A549 (cell line): ENCODE measurements around the gene PROCA1. TPM values are rescaled to one million over a fixed set of nuclear protein-coding genes. Genes with fewer than 3 reads are reported as not detected.
A peak's percentile ranks its signal among the peaks of the same experiment; 100 is the strongest.

Experiments
- ATAC-seq, 2 experiments: fragments of 200-7000 bp in 1 of 2; fragments of >200 bp in 1 of 2; cut with Nextera tagmentation in 1 of 2; cut with Tn5 transposase in 1 of 2; 3 replicates each; pipeline versions ENCODE4 v1.8.0 to v1.9.1; 2018 to 2020; ENCODE audit warnings: mild to moderate bottlenecking in 1 of 2, moderate library complexity in 1 of 2
- CTCF ChIA-PET: fragments of 300-600 bp; sonication (Branson Sonifier 250); formaldehyde crosslinking; extraction: SDS; loops from one replicate; lab custom pipeline; 2021; ENCODE audit warnings: antibody characterized with exemption, inconsistent platforms; lab: Yijun Ruan, JAX
- POLR2A ChIA-PET: fragments of 350-600 bp; formaldehyde crosslinking; extraction: SDS; loops from one replicate; lab custom pipeline; 2021; ENCODE audit warnings: antibody characterized with exemption, inconsistent platforms; lab: Yijun Ruan, JAX
- DNase-seq, 2 experiments: peaks; one replicate each; pipeline versions ENCODE4 v3.0.0 to v3.0.0-alpha.2; 2011 to 2016; ENCODE audit warnings: low read depth in 1 of 2, low spot score in 1 of 2
- FAIRE-seq: peaks from 2 replicates; lab custom pipeline; 2011; peaks lifted over from hg19 to GRCh38; lab: Jason Lieb, UNC
- H3K27ac ChIP-seq, 2 experiments: fragments of >200 bp; sonication (Bioruptor Twin); formaldehyde crosslinking; 3 replicates each; pipeline ENCODE4 v1.5.1; 2016 to 2017
- H3K4me1 ChIP-seq: fragments of >200 bp; sonication (Bioruptor Twin); formaldehyde crosslinking; 3 replicates; pipeline ENCODE4 v1.6.1; 2016
- H3K4me2 ChIP-seq: fragments of >200 bp; sonication (Bioruptor Twin); formaldehyde crosslinking; 3 replicates; pipeline ENCODE4 v1.6.1; 2016
- H3K4me3 ChIP-seq: fragments of >200 bp; sonication (Bioruptor Twin); formaldehyde crosslinking; 3 replicates; pipeline ENCODE4 v1.5.1; 2016
- H3K9me3 ChIP-seq: fragments of >200 bp; sonication (Bioruptor Twin); formaldehyde crosslinking; 3 replicates; pipeline ENCODE4 v1.6.1; 2016
- BHLHE40 ChIP-seq: IDR thresholded peaks from 2 replicates; pipeline ENCODE4 v1.6.1; 2012; ENCODE audit warnings: low read depth, low read length, inconsistent platforms
- CBX2 ChIP-seq: fragments of 200-600 bp; sonication (generic); IDR thresholded peaks from 2 replicates; pipeline ENCODE4 v1.6.1; 2016; ENCODE audit warnings: low read depth, mild to moderate bottlenecking, borderline replicate concordance
- CBX8 ChIP-seq: fragments of 200-600 bp; sonication (generic); IDR thresholded peaks from 2 replicates; pipeline ENCODE4 v1.6.1; 2016
- CHD2 ChIP-seq: fragments of 150-350 bp; IDR thresholded peaks from 2 replicates; pipeline ENCODE4 v1.6.1; 2014; ENCODE audit warnings: low read length; ENCODE audit not compliant: partially characterized antibody
- EHMT2 ChIP-seq: fragments of 200-600 bp; sonication (generic); IDR thresholded peaks from 2 replicates; pipeline ENCODE4 v1.6.1; 2016; ENCODE audit warnings: antibody characterized with exemption, low read depth, mild to moderate bottlenecking, moderate library complexity
- EP300 ChIP-seq, 2 experiments: fragments of >200 bp; sonication (Bioruptor Twin); formaldehyde crosslinking; IDR thresholded peaks; 2 replicates in 1 of 2; 3 replicates in 1 of 2; pipeline ENCODE4 v1.6.1; 2016 to 2017
- ESRRA ChIP-seq: fragments of 150-350 bp; IDR thresholded peaks from 2 replicates; pipeline ENCODE4 v1.6.1; 2014; ENCODE audit warnings: mild to moderate bottlenecking, low read length, borderline replicate concordance
- GATA3 ChIP-seq: IDR thresholded peaks from 2 replicates; pipeline ENCODE4 v1.6.1; 2012; ENCODE audit warnings: borderline replicate concordance
- HOXA7 ChIP-seq: fragments of 250-450 bp; sonication (Bioruptor Pico); IDR thresholded peaks from 2 replicates; pipeline ENCODE4 v1.5.0; 2020; ENCODE audit warnings: mild to moderate bottlenecking, moderate library complexity
- HOXB5 ChIP-seq: fragments of 250-450 bp; sonication (Bioruptor Pico); IDR thresholded peaks from 2 replicates; pipeline ENCODE4 v1.5.0; 2020; ENCODE audit warnings: mild to moderate bottlenecking, moderate library complexity
- JUN ChIP-seq, 2 experiments: fragments of >200 bp; sonication (Bioruptor Twin); formaldehyde crosslinking; IDR thresholded peaks; 2 replicates in 1 of 2; 3 replicates in 1 of 2; pipeline ENCODE4 v1.6.1; 2016 to 2017
- KDM1A ChIP-seq: fragments of 200-600 bp; sonication (generic); IDR thresholded peaks from 2 replicates; pipeline ENCODE4 v1.6.1; 2016; ENCODE audit warnings: low read depth, mild to moderate bottlenecking
- MAFK ChIP-seq: fragments of 450-650 bp; IDR thresholded peaks from 2 replicates; pipeline ENCODE4 v1.6.1; 2014; ENCODE audit not compliant: partially characterized antibody
- POLR2AphosphoS2 ChIP-seq: conservative IDR thresholded peaks from 2 replicates; pipeline ENCODE4 v1.6.1; 2012; ENCODE audit warnings: low read length, improper control_type of control experiment, inconsistent platforms
- RCOR1 ChIP-seq: fragments of 150-350 bp; IDR thresholded peaks from 2 replicates; pipeline ENCODE4 v1.6.1; 2014; ENCODE audit warnings: antibody characterized with exemption, low read length, low read depth
- RFX5 ChIP-seq: fragments of 450-650 bp; IDR thresholded peaks from 2 replicates; pipeline ENCODE4 v1.7.1; 2014; ENCODE audit warnings: antibody characterized with exemption, mild to moderate bottlenecking, moderate library complexity
- RNF2 ChIP-seq: fragments of 200-600 bp; sonication (generic); IDR thresholded peaks from 2 replicates; pipeline ENCODE4 v1.6.1; 2016; ENCODE audit warnings: low read depth, mild to moderate bottlenecking, antibody characterized with exemption, moderate library complexity, borderline replicate concordance
- SMC3 ChIP-seq: fragments of >200 bp; sonication (Bioruptor Twin); formaldehyde crosslinking; IDR thresholded peaks from 3 replicates; pipeline ENCODE4 v1.6.1; 2018; ENCODE audit warnings: inconsistent platforms
- ZNF302 ChIP-seq: fragments of 250-450 bp; sonication (Bioruptor Pico); IDR thresholded peaks from 2 replicates; pipeline ENCODE4 v1.9.0; 2021; ENCODE audit warnings: inconsistent platforms, mild to moderate bottlenecking, moderate library complexity
- WGBS: methylation state at CpG from one replicate; pipeline ENCODE4 v1.1.6; 2017; ENCODE audit errors: missing lambda C conversion rate; 5-methylcytosine and 5-hydroxymethylcytosine counted together
- polyA plus RNA-seq, 4 experiments: library from polyadenylated mRNA; depleted of rRNA in 3 of 4; stranded (reverse); fragments of >200 nt; fragmentation: RNase III in 1 of 4; extraction: RNeasy Plus Mini Kit Qiagen cat#74134 plus additional on column Dnase treatment in 1 of 4; gene quantifications; 2 replicates in 3 of 4; 3 replicates in 1 of 4; pipeline ENCODE4 v1.2.3, GENCODE V29; 2011 to 2017
- TF ChIP-seq, protein P1 (sequence below): fragments of >200 bp; sonication (Bioruptor Twin); formaldehyde crosslinking; IDR thresholded peaks from 3 replicates; pipeline ENCODE4 v1.5.1; 2016
- TF ChIP-seq, protein P2 (sequence below): IDR thresholded peaks from 2 replicates; pipeline ENCODE4 v1.6.1; 2012
- TF ChIP-seq, protein P3 (sequence below): IDR thresholded peaks from 2 replicates; pipeline ENCODE4 v1.6.1; 2012; ENCODE audit warnings: low read depth, borderline replicate concordance
- TF ChIP-seq, protein P4 (sequence below): fragments of >200 bp; sonication (Bioruptor Twin); formaldehyde crosslinking; IDR thresholded peaks from 3 replicates; pipeline ENCODE4 v1.6.1; 2016
- TF ChIP-seq, protein P5 (sequence below): fragments of 250-450 bp; sonication (Bioruptor Pico); IDR thresholded peaks from 2 replicates; pipeline ENCODE4 v1.5.0; 2021; ENCODE audit warnings: mild to moderate bottlenecking, moderate library complexity, borderline replicate concordance
- TF ChIP-seq, protein P6 (sequence below): IDR thresholded peaks from 2 replicates; pipeline ENCODE4 v1.6.1; 2012
- TF ChIP-seq, protein P7 (sequence below): fragments of 200-600 bp; sonication (generic); IDR thresholded peaks from 2 replicates; pipeline ENCODE4 v1.6.1; 2016; ENCODE audit warnings: antibody characterized with exemption, mild to moderate bottlenecking, moderate library complexity

Gene PROCA1
- polyA plus RNA-seq, 2 of the 4 experiments (the other 2 are of a cell fraction) = 4.0 to 4.9 TPM

DNA sequence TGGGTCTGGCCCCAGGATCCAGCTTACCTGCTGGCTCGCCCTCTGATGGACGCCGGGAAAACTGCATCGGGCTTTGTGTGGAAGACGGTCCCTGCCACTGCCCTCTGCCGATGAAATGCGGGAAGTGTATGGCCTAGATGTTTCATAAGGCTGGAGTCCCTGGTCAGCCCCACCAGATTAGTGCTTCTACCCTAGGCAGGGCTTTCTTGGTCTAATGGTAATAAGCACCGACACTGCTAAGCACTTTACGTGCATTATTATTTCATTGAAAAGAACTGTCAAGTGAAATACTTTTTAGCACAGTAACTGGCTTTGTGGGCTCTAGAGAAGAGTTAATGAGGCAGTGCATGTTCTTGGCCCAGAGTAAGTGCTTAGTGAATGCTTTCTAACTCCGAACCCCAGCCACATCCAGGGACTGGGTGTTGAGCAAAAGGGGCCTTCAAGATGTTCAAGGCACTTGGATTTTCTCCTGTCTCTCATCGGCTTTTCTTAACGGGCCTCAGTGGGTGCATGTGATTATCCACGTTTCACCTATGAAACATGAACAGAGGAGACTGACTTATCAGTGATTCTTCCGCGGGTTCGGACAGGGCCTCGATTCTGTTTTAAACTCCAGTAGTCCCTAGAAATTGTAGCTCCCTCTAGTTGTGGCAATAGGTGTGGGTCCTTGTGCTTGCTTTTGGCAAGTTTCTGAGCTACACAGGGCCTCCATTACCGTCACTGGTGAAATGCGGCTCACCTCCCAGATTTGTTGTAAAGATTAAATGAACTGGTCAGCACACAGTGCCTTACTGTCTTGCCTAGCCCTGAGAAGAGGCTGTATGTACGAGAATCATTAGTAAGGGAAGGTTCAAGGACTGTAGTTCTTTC lies 38.7 kb upstream of the PROCA1 start (continued):
- TF ChIP-seq, protein P1, sequence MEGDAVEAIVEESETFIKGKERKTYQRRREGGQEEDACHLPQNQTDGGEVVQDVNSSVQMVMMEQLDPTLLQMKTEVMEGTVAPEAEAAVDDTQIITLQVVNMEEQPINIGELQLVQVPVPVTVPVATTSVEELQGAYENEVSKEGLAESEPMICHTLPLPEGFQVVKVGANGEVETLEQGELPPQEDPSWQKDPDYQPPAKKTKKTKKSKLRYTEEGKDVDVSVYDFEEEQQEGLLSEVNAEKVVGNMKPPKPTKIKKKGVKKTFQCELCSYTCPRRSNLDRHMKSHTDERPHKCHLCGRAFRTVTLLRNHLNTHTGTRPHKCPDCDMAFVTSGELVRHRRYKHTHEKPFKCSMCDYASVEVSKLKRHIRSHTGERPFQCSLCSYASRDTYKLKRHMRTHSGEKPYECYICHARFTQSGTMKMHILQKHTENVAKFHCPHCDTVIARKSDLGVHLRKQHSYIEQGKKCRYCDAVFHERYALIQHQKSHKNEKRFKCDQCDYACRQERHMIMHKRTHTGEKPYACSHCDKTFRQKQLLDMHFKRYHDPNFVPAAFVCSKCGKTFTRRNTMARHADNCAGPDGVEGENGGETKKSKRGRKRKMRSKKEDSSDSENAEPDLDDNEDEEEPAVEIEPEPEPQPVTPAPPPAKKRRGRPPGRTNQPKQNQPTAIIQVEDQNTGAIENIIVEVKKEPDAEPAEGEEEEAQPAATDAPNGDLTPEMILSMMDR = peak; percentile 99
- TF ChIP-seq, protein P2, sequence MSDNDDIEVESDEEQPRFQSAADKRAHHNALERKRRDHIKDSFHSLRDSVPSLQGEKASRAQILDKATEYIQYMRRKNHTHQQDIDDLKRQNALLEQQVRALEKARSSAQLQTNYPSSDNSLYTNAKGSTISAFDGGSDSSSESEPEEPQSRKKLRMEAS = peak; percentile 56; the same call in 1 of the 2 replicates
- peak; percentile 27 for TF ChIP-seq CHD2
- peak; percentile 89; the same call in 1 of the 2 replicates for TF ChIP-seq POLR2AphosphoS2
- TF ChIP-seq, protein P3, sequence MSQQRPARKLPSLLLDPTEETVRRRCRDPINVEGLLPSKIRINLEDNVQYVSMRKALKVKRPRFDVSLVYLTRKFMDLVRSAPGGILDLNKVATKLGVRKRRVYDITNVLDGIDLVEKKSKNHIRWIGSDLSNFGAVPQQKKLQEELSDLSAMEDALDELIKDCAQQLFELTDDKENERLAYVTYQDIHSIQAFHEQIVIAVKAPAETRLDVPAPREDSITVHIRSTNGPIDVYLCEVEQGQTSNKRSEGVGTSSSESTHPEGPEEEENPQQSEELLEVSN = no peak
- TF ChIP-seq EP300 (IDR thresholded peaks at IDR 0.05) = no peak
- 0 out of 2 replicates have a peak, but pooled peaks have one; percentile 31 for TF ChIP-seq HOXA7 (CRISPR knock-in tag)
- TF ChIP-seq BHLHE40 = no peak
- TF ChIP-seq CBX2 = no peak
- TF ChIP-seq, protein P4, sequence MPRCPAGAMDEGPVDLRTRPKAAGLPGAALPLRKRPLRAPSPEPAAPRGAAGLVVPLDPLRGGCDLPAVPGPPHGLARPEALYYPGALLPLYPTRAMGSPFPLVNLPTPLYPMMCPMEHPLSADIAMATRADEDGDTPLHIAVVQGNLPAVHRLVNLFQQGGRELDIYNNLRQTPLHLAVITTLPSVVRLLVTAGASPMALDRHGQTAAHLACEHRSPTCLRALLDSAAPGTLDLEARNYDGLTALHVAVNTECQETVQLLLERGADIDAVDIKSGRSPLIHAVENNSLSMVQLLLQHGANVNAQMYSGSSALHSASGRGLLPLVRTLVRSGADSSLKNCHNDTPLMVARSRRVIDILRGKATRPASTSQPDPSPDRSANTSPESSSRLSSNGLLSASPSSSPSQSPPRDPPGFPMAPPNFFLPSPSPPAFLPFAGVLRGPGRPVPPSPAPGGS = peak; percentile 34; the same call in 1 of the 3 replicates
- TF ChIP-seq RCOR1 = no peak
- TF ChIP-seq, protein P5, sequence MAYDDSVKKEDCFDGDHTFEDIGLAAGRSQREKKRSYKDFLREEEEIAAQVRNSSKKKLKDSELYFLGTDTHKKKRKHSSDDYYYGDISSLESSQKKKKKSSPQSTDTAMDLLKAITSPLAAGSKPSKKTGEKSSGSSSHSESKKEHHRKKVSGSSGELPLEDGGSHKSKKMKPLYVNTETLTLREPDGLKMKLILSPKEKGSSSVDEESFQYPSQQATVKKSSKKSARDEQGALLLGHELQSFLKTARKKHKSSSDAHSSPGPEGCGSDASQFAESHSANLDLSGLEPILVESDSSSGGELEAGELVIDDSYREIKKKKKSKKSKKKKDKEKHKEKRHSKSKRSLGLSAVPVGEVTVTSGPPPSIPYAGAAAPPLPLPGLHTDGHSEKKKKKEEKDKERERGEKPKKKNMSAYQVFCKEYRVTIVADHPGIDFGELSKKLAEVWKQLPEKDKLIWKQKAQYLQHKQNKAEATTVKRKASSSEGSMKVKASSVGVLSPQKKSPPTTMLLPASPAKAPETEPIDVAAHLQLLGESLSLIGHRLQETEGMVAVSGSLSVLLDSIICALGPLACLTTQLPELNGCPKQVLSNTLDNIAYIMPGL (CRISPR knock-in tag) = no peak

DNA sequence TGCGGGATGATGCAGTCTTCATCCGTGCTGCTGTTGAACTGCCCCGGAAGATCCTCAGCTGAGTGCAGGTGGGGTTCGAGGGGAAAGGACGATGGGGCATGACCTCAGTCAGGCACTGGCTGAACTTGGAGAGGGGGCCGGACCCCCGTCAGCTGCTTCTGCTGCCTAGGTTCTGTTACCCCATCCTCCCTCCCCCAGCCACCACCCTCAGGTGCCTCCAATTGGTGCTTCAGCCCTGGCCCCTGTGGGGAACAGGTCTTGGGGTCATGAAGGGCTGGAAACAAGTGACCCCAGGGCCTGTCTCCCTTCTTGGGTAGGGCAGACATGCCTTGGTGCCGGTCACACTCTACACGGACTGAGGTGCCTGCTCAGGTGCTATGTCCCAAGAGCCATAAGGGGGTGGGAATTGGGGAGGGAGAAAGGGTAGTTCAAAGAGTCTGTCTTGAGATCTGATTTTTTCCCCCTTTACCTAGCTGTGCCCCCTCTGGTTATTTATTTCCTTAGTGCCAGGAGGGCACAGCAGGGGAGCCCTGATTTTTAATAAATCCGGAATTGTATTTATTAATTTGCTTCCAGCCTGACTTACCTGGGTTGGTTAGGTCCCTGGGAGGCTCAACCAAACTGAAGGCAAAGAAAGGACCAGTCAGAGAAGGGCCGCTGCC lies 38.0 kb upstream of the PROCA1 start:
- DNase-seq = no peak
- peak overlapping the region; percentile 10 to 15; a peak in 3 of 6 replicates for H3K27ac ChIP-seq
- ChIA-PET CTCF (interaction anchor here (0.6 to 22.6 kb wide), 47 partner anchors 9 to 209 kb away, joined by 3 to 977 read pairs (median 5); partner anchors contain the start of genes DHRS13, FLOT2, NEK8 and PROCA1), POLR2A (interaction anchor here (0.6 to 12.2 kb wide), 6 partner anchors 23 to 201 kb away, joined by 3 to 369 read pairs (median 4); partner anchors contain the start of genes NEK8, RPL23A and TLCD1)
- H3K4me1 ChIP-seq = peaks cover 51% of the 10 kb centered on the region
- peak in 1 of 2 experiments; percentile 0; a peak in 3 of 6 replicates for ATAC-seq
- WGBS = 56% methylated on average over 11 of the region's 11 CpGs
- no peak for FAIRE-seq
- H3K4me3 ChIP-seq = no peak overlapping the region
- H3K9me3 ChIP-seq = no peaks in the 10 kb centered on the region
- H3K4me2 ChIP-seq = peak overlapping the region; percentile 28; the same call in 2 of the 3 replicates
- TF ChIP-seq, protein P6, sequence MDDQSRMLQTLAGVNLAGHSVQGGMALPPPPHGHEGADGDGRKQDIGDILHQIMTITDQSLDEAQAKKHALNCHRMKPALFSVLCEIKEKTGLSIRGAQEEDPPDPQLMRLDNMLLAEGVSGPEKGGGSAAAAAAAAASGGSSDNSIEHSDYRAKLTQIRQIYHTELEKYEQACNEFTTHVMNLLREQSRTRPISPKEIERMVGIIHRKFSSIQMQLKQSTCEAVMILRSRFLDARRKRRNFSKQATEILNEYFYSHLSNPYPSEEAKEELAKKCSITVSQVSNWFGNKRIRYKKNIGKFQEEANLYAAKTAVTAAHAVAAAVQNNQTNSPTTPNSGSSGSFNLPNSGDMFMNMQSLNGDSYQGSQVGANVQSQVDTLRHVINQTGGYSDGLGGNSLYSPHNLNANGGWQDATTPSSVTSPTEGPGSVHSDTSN = no peak
- TF ChIP-seq SMC3 (no peak), HOXB5 (no peak), ZNF302 (CRISPR knock-in tag) (no peak), GATA3 (no peak), KDM1A (no peak), RFX5 (no peak), EHMT2 (no peak), CBX8 (no peak), ESRRA (no peak), JUN (IDR thresholded peaks at IDR 0.05) (no peak), RNF2 (no peak), MAFK (no peak), RCOR1 (no peak)
- TF ChIP-seq, protein P7, sequence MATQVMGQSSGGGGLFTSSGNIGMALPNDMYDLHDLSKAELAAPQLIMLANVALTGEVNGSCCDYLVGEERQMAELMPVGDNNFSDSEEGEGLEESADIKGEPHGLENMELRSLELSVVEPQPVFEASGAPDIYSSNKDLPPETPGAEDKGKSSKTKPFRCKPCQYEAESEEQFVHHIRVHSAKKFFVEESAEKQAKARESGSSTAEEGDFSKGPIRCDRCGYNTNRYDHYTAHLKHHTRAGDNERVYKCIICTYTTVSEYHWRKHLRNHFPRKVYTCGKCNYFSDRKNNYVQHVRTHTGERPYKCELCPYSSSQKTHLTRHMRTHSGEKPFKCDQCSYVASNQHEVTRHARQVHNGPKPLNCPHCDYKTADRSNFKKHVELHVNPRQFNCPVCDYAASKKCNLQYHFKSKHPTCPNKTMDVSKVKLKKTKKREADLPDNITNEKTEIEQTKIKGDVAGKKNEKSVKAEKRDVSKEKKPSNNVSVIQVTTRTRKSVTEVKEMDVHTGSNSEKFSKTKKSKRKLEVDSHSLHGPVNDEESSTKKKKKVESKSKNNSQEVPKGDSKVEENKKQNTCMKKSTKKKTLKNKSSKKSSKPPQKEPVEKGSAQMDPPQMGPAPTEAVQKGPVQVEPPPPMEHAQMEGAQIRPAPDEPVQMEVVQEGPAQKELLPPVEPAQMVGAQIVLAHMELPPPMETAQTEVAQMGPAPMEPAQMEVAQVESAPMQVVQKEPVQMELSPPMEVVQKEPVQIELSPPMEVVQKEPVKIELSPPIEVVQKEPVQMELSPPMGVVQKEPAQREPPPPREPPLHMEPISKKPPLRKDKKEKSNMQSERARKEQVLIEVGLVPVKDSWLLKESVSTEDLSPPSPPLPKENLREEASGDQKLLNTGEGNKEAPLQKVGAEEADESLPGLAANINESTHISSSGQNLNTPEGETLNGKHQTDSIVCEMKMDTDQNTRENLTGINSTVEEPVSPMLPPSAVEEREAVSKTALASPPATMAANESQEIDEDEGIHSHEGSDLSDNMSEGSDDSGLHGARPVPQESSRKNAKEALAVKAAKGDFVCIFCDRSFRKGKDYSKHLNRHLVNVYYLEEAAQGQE = peak; percentile 9; the same call in 1 of the 2 replicates
